Measurements from ENCODE around the gene NUAK2.
"Not testable (repeated sequence)": the region's sequence is repeated elsewhere in the genome, so short reads cannot be mapped to it uniquely, and the experiment has no call there.

NUAK2 gene

GRCh38 chr1:205300149-205300548 is 21.4 kb downstream of the NUAK2 start:
- no peak overlapping the region for H3K4me3 ChIP-seq
- no peak for DNase-seq (ENCODE audit: low read depth, low spot score)
- H3K27ac ChIP-seq = no peak overlapping the region
- H3K36me3 ChIP-seq (ENCODE audit: insufficient read depth, low read length) = no peaks in the 10 kb centered on the region
- H3K9ac ChIP-seq (ENCODE audit: insufficient read length) = no peak overlapping the region
- TF ChIP-seq POLR2AphosphoS5 (IDR thresholded peaks at IDR 0.05; ENCODE audit: borderline replicate concordance, low read depth, low read length) (no peak), EZH2 (IDR thresholded peaks at IDR 0.05) (no peak), FOXP2 (optimal IDR thresholded peaks at IDR 0.05; ENCODE audit: control extremely low read depth, extremely low read length, insufficient read depth) (no peak)
- no peaks in the 10 kb centered on the region for H3K9me3 ChIP-seq (ENCODE audit: low read depth, low read length)

GRCh38 chr1:205298191-205298994 is 23.2 kb downstream of the NUAK2 start:
- Histone ChIP-seq H3K9ac (ENCODE audit: insufficient read length) (no peak overlapping the region), H3K9me3 (ENCODE audit: low read depth, low read length) (no peaks in the 10 kb centered on the region), H3K4me3 (no peak overlapping the region), H3K27ac (no peak overlapping the region), H3K36me3 (ENCODE audit: insufficient read depth, low read length) (no peaks in the 10 kb centered on the region)
- DNase-seq (ENCODE audit: low read depth, low spot score) = peak; percentile 22
- TF ChIP-seq EZH2 (IDR thresholded peaks at IDR 0.05) (no peak), FOXP2 (optimal IDR thresholded peaks at IDR 0.05; ENCODE audit: control extremely low read depth, extremely low read length, insufficient read depth) (no peak), POLR2AphosphoS5 (IDR thresholded peaks at IDR 0.05; ENCODE audit: borderline replicate concordance, low read depth, low read length) (no peak)

GRCh38 chr1:205297546-205298177 is 23.9 kb downstream of the NUAK2 start:
- not testable (repeated sequence) for DNase-seq (ENCODE audit: low read depth, low spot score); H3K9ac ChIP-seq (ENCODE audit: insufficient read length); H3K36me3 ChIP-seq (ENCODE audit: insufficient read depth, low read length); H3K27ac ChIP-seq; H3K9me3 ChIP-seq (ENCODE audit: low read depth, low read length); H3K4me3 ChIP-seq

- Histone ChIP-seq H3K27ac (no peak overlapping the region), H3K36me3 (ENCODE audit: insufficient read depth, low read length) (no peaks in the 10 kb centered on the region), H3K9me3 (ENCODE audit: low read depth, low read length) (no peaks in the 10 kb centered on the region), H3K9ac (ENCODE audit: insufficient read length) (no peak overlapping the region), H3K4me3 (no peak overlapping the region)
- DNase-seq (ENCODE audit: low read depth, low spot score) = no peak
- TF ChIP-seq POLR2AphosphoS5 (IDR thresholded peaks at IDR 0.05; ENCODE audit: borderline replicate concordance, low read depth, low read length) (no peak), FOXP2 (optimal IDR thresholded peaks at IDR 0.05; ENCODE audit: control extremely low read depth, extremely low read length, insufficient read depth) (no peak), EZH2 (IDR thresholded peaks at IDR 0.05) (no peak)
These were observed 25.4 kb downstream of the NUAK2 start for GRCh38 chr1:205296154-205296553.

- DNase-seq (ENCODE audit: low read depth, low spot score) = no peak
- Histone ChIP-seq H3K36me3 (ENCODE audit: insufficient read depth, low read length) (no peaks in the 10 kb centered on the region), H3K9ac (ENCODE audit: insufficient read length) (no peak overlapping the region), H3K9me3 (ENCODE audit: low read depth, low read length) (no peaks in the 10 kb centered on the region), H3K27ac (no peak overlapping the region), H3K4me3 (no peak overlapping the region)
- no peak for TF ChIP-seq FOXP2 (optimal IDR thresholded peaks at IDR 0.05; ENCODE audit: control extremely low read depth, extremely low read length, insufficient read depth)
- TF ChIP-seq EZH2 (IDR thresholded peaks at IDR 0.05) = no peak
- no peak for TF ChIP-seq POLR2AphosphoS5 (IDR thresholded peaks at IDR 0.05; ENCODE audit: borderline replicate concordance, low read depth, low read length)
These were observed 26.6 kb downstream of the NUAK2 start for GRCh38 chr1:205294934-205295333.

GRCh38 chr1:205294175-205294917 is 27.2 kb downstream of the NUAK2 start:
- Histone ChIP-seq H3K4me3 (no peak overlapping the region), H3K27ac (no peak overlapping the region), H3K9ac (ENCODE audit: insufficient read length) (no peak overlapping the region), H3K9me3 (ENCODE audit: low read depth, low read length) (no peaks in the 10 kb centered on the region), H3K36me3 (ENCODE audit: insufficient read depth, low read length) (no peaks in the 10 kb centered on the region)
- no peak for DNase-seq (ENCODE audit: low read depth, low spot score)
- TF ChIP-seq FOXP2 (optimal IDR thresholded peaks at IDR 0.05; ENCODE audit: control extremely low read depth, extremely low read length, insufficient read depth) = no peak
- TF ChIP-seq POLR2AphosphoS5 (IDR thresholded peaks at IDR 0.05; ENCODE audit: borderline replicate concordance, low read depth, low read length) = no peak
- no peak for TF ChIP-seq EZH2 (IDR thresholded peaks at IDR 0.05)

- no peaks in the 10 kb centered on the region for H3K36me3 ChIP-seq (ENCODE audit: insufficient read depth, low read length)
- H3K9ac ChIP-seq (ENCODE audit: insufficient read length) = no peak overlapping the region
- TF ChIP-seq EZH2 (IDR thresholded peaks at IDR 0.05) = no peak
- no peak for DNase-seq (ENCODE audit: low read depth, low spot score)
- H3K27ac ChIP-seq = no peak overlapping the region
- no peaks in the 10 kb centered on the region for H3K9me3 ChIP-seq (ENCODE audit: low read depth, low read length)
- H3K4me3 ChIP-seq = no peak overlapping the region
These were observed 28.0 kb downstream of the NUAK2 start for GRCh38 chr1:205293350-205294074.

- TF ChIP-seq FOXP2 (optimal IDR thresholded peaks at IDR 0.05; ENCODE audit: control extremely low read depth, extremely low read length, insufficient read depth) (no peak), POLR2AphosphoS5 (IDR thresholded peaks at IDR 0.05; ENCODE audit: borderline replicate concordance, low read depth, low read length) (no peak), EZH2 (IDR thresholded peaks at IDR 0.05) (no peak)
- Histone ChIP-seq H3K27ac (no peak overlapping the region), H3K36me3 (ENCODE audit: insufficient read depth, low read length) (no peaks in the 10 kb centered on the region), H3K4me3 (no peak overlapping the region), H3K9ac (ENCODE audit: insufficient read length) (no peak overlapping the region), H3K9me3 (ENCODE audit: low read depth, low read length) (no peaks in the 10 kb centered on the region)
- no peak for DNase-seq (ENCODE audit: low read depth, low spot score)
These were observed 29.9 kb downstream of the NUAK2 start for GRCh38 chr1:205291596-205291995.
